K562 (cell line): ENCODE results near the gene ASB14. TPM values are rescaled to one million over a fixed set of nuclear protein-coding genes. Genes with fewer than 3 reads are reported as not detected.

ENCODE experiments used
- ASH1L ChIP-seq: fragments of 450-650 bp; IDR thresholded peaks from 2 replicates; pipeline ENCODE4 v1.6.1; 2018; ENCODE audit warnings: borderline replicate concordance, mild to moderate bottlenecking, low read depth; ENCODE audit not compliant: partially characterized antibody
- CBFA2T2 ChIP-seq: fragments of 450-650 bp; conservative IDR thresholded peaks from 2 replicates; pipeline ENCODE4 v1.6.1; 2017; ENCODE audit warnings: mild to moderate bottlenecking
- EGR1 ChIP-seq: fragments of 450-650 bp; conservative IDR thresholded peaks from 2 replicates; pipeline ENCODE4 v1.6.1; 2017; ENCODE audit warnings: mild to moderate bottlenecking
- ETV1 ChIP-seq: fragments of 450-650 bp; conservative IDR thresholded peaks from 2 replicates; pipeline ENCODE4 v1.6.1; 2016; ENCODE audit warnings: missing genetic modification characterization, control low read depth, low read depth, missing compliant biosample characterization
- KDM5B ChIP-seq: fragments of 200-600 bp; sonication (generic); IDR thresholded peaks from 2 replicates; pipeline ENCODE4 v1.6.1; 2012; ENCODE audit warnings: low read depth, mild to moderate bottlenecking, moderate library complexity, low read length, control low read depth, inconsistent platforms; ENCODE audit not compliant: insufficient replicate concordance
- NFATC3 ChIP-seq: fragments of 450-650 bp; IDR thresholded peaks from 2 replicates; pipeline ENCODE4 v1.6.1; 2017; ENCODE audit warnings: mild to moderate bottlenecking
- NFXL1 ChIP-seq: fragments of 450-650 bp; formaldehyde crosslinking; IDR thresholded peaks from 2 replicates; pipeline ENCODE4 v1.4.0; 2021; ENCODE audit warnings: mild to moderate bottlenecking
- SMARCA5 ChIP-seq: fragments of 450-650 bp; IDR thresholded peaks from 2 replicates; pipeline ENCODE4 v1.6.1; 2016
- SUPT5H ChIP-seq: fragments of 450-650 bp; IDR thresholded peaks from 2 replicates; pipeline ENCODE4 v1.6.1; 2016
- TAF9B ChIP-seq: fragments of 450-650 bp; IDR thresholded peaks from 2 replicates; pipeline ENCODE4 v1.6.1; 2018; ENCODE audit warnings: mild to moderate bottlenecking; ENCODE audit not compliant: partially characterized antibody
- polyA plus RNA-seq, 8 experiments: library from polyadenylated mRNA; depleted of rRNA in 4 of 8; stranded (reverse) in 5 of 8; unstranded in 3 of 8; fragments of >200 nt; fragmentation: Nextera tagmentation in 2 of 8; fragmentation: Illumina TruSeq in 1 of 8; extraction: Ambion mirVana in 2 of 8; extraction: Trizol in 1 of 8; gene quantifications; 2 replicates each; pipeline versions ENCODE4 v1.2.1 to v1.2.3, GENCODE V29; 2011 to 2014; ENCODE audit warnings: inconsistent platforms in 1 of 8, missing spikeins in 1 of 8
- total RNA-seq, 7 experiments: library from RNA; depleted of rRNA in 6 of 7; stranded (reverse); fragments of >200 nt in 6 of 7; fragmentation: Illumina TruSeq in 2 of 7; extraction: Trizol in 2 of 7; gene quantifications; 2 replicates each; pipeline versions ENCODE4 v1.2.1 to v1.2.3, GENCODE V29; 2011 to 2021; ENCODE audit warnings: low replicate concordance in 1 of 7
- TF ChIP-seq, protein P1 (sequence below): fragments of 250-450 bp; sonication (Bioruptor Pico); IDR thresholded peaks from 2 replicates; pipeline ENCODE4 v1.5.1; 2021; ENCODE audit warnings: mild to moderate bottlenecking
- TF ChIP-seq, protein P2 (sequence below): fragments of 450-650 bp; IDR thresholded peaks from 2 replicates; pipeline ENCODE4 v1.6.1; 2016; ENCODE audit warnings: antibody characterized with exemption
- TF ChIP-seq, protein P3 (sequence below), 2 experiments: fragments of 450-650 bp in 1 of 2; sonication (generic) in 1 of 2; formaldehyde crosslinking in 1 of 2; IDR thresholded peaks in 1 of 2; conservative IDR thresholded peaks in 1 of 2; 2 replicates each; pipeline versions ENCODE4 v1.6.1 to v1.8.1; 2016 to 2023; ENCODE audit warnings: mild to moderate bottlenecking in 2 of 2, moderate library complexity in 2 of 2, inconsistent platforms in 1 of 2, missing genetic modification reagents in 1 of 2
- TF ChIP-seq, protein P4 (sequence below): sonication (generic); formaldehyde crosslinking; IDR thresholded peaks from 2 replicates; pipeline ENCODE4 v1.8.1; 2022; ENCODE audit warnings: missing genetic modification reagents
- TF ChIP-seq, protein P5 (sequence below): sonication (generic); formaldehyde crosslinking; IDR thresholded peaks from 2 replicates; pipeline ENCODE4 v1.8.0; 2023; ENCODE audit warnings: mild to moderate bottlenecking, missing genetic modification reagents
- TF ChIP-seq, protein P6 (sequence below): fragments of 450-650 bp; formaldehyde crosslinking; IDR thresholded peaks from 2 replicates; pipeline ENCODE4 v1.4.0; 2022; ENCODE audit warnings: missing genetic modification characterization

The ASB14 gene
- total and polyA plus RNA-seq, 9 of the 15 experiments (the other 6 are each of a cell fraction or from before 2014, with no cell fraction given), result 0.01 to 0.07 TPM; not detected in 7

DNA sequence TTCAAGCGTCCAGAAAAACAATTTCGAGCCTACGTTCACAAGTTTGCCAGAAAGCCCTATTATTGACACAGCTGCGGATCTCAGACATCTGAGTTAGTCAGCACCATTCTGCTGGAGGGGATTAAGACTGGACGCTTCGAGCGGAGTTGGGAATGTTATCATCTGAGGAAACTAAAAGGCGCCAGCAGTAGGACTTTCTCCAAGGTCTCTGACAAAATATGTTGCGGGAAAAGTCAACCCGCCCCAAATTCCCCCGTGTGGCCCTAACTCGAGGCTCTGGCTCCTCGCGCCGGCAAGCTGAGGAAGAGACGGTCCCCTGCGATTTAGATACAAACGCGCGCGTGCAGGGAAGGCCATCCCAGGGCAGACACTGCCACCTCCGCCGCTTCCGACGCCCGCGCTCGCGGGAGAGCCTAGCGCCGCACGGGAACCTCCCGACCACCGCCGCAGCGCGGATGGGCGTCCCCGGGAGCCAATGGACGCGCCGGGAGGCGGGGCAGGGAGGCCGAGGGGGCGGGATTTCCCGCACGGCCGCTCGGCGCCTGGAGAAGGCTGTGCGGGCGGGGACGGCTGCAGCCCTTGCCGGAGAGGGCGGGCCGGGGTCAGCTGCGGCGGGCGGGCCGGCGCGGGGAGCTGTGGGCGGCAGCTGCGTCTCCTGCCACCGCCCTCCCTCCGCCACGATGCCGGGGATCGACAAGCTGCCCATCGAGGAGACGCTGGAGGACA is 65.1 kb downstream of the ASB14 start, which contains the start of gene APPL1 (continued):
- TF ChIP-seq, protein P1, sequence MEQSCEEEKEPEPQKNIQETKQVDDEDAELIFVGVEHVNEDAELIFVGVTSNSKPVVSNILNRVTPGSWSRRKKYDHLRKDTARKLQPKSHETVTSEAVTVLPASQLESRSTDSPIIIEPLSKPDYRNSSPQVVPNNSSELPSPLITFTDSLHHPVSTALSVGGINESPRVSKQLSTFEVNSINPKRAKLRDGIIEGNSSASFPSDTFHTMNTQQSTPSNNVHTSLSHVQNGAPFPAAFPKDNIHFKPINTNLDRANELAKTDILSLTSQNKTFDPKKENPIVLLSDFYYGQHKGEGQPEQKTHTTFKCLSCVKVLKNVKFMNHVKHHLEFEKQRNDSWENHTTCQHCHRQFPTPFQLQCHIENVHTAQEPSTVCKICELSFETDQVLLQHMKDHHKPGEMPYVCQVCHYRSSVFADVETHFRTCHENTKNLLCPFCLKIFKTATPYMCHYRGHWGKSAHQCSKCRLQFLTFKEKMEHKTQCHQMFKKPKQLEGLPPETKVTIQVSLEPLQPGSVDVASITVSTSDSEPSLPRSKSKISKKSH (CRISPR knock-in tag), result no peak
- TF ChIP-seq, protein P2, sequence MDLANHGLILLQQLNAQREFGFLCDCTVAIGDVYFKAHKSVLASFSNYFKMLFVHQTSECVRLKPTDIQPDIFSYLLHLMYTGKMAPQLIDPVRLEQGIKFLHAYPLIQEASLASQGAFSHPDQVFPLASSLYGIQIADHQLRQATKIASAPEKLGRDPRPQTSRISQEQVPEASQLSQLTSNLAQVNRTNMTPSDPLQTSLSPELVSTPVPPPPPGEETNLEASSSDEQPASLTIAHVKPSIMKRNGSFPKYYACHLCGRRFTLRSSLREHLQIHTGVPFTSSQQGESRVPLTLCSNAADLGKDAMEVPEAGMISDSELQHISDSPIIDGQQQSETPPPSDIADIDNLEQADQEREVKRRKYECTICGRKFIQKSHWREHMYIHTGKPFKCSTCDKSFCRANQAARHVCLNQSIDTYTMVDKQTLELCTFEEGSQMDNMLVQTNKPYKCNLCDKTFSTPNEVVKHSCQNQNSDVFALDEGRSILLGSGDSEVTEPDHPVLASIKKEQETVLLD, result no peak
- TF ChIP-seq, protein P3, sequence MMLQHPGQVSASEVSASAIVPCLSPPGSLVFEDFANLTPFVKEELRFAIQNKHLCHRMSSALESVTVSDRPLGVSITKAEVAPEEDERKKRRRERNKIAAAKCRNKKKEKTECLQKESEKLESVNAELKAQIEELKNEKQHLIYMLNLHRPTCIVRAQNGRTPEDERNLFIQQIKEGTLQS (IDR thresholded peaks at IDR 0.05), result no peak
- TF ChIP-seq, protein P3 (CRISPR knock-in tag; conservative IDR thresholded peaks at IDR 0.05), result no peak
- TF ChIP-seq NFXL1 (CRISPR knock-in tag), result no peak
- no peak for TF ChIP-seq ASH1L
- peak; percentile 74 for TF ChIP-seq SUPT5H
- TF ChIP-seq, protein P4, sequence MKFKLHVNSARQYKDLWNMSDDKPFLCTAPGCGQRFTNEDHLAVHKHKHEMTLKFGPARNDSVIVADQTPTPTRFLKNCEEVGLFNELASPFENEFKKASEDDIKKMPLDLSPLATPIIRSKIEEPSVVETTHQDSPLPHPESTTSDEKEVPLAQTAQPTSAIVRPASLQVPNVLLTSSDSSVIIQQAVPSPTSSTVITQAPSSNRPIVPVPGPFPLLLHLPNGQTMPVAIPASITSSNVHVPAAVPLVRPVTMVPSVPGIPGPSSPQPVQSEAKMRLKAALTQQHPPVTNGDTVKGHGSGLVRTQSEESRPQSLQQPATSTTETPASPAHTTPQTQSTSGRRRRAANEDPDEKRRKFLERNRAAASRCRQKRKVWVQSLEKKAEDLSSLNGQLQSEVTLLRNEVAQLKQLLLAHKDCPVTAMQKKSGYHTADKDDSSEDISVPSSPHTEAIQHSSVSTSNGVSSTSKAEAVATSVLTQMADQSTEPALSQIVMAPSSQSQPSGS (CRISPR knock-in tag), result no peak
- TF ChIP-seq, protein P5, sequence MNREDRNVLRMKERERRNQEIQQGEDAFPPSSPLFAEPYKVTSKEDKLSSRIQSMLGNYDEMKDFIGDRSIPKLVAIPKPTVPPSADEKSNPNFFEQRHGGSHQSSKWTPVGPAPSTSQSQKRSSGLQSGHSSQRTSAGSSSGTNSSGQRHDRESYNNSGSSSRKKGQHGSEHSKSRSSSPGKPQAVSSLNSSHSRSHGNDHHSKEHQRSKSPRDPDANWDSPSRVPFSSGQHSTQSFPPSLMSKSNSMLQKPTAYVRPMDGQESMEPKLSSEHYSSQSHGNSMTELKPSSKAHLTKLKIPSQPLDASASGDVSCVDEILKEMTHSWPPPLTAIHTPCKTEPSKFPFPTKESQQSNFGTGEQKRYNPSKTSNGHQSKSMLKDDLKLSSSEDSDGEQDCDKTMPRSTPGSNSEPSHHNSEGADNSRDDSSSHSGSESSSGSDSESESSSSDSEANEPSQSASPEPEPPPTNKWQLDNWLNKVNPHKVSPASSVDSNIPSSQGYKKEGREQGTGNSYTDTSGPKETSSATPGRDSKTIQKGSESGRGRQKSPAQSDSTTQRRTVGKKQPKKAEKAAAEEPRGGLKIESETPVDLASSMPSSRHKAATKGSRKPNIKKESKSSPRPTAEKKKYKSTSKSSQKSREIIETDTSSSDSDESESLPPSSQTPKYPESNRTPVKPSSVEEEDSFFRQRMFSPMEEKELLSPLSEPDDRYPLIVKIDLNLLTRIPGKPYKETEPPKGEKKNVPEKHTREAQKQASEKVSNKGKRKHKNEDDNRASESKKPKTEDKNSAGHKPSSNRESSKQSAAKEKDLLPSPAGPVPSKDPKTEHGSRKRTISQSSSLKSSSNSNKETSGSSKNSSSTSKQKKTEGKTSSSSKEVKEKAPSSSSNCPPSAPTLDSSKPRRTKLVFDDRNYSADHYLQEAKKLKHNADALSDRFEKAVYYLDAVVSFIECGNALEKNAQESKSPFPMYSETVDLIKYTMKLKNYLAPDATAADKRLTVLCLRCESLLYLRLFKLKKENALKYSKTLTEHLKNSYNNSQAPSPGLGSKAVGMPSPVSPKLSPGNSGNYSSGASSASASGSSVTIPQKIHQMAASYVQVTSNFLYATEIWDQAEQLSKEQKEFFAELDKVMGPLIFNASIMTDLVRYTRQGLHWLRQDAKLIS (CRISPR knock-in tag), result no peak
- TF ChIP-seq EGR1, result peak; percentile 65
- TF ChIP-seq TAF9B, result no peak
- peak; percentile 66 for TF ChIP-seq KDM5B
- no peak for TF ChIP-seq NFATC3
- TF ChIP-seq, protein P6, sequence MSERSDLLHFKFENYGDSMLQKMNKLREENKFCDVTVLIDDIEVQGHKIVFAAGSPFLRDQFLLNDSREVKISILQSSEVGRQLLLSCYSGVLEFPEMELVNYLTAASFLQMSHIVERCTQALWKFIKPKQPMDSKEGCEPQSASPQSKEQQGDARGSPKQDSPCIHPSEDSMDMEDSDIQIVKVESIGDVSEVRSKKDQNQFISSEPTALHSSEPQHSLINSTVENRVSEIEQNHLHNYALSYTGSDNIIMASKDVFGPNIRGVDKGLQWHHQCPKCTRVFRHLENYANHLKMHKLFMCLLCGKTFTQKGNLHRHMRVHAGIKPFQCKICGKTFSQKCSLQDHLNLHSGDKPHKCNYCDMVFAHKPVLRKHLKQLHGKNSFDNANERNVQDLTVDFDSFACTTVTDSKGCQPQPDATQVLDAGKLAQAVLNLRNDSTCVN (CRISPR knock-in tag), result no peak
- TF ChIP-seq ETV1 (tag), result no peak
- peak; percentile 23; the same call in 1 of the 2 replicates for TF ChIP-seq CBFA2T2
- no peak for TF ChIP-seq SMARCA5
